ENCODE measurements around the gene IGF1. TPM values are rescaled to one million over a fixed set of nuclear protein-coding genes. Genes with fewer than 3 reads are reported as not detected.
A peak's percentile ranks its signal among the peaks of the same experiment; 100 is the strongest.

The IGF1 gene
- polyA plus RNA-seq, 1 experiment, result 1.5 TPM

GRCh38 chr12:102481705-102482425 lies 1.5 kb upstream of the IGF1 start:
- POLR2A ChIA-PET, result no interaction called here
- H3K4me3 ChIP-seq (ENCODE audit: low read depth, low read length), result no peak overlapping the region
- no peaks in the 10 kb centered on the region for H3K36me3 ChIP-seq (ENCODE audit: control insufficient read depth, insufficient read depth, low read length)
- CTCF ChIA-PET, result interaction anchor here (0.8 to 1.4 kb wide), 4 partner anchors 32 to 541 kb away, joined by 3 read pairs; no protein-coding TSS in a partner anchor
- no peak for DNase-seq (ENCODE audit: low read depth)
- H3K27me3 ChIP-seq (ENCODE audit: control insufficient read depth, insufficient read depth, low read length), result no peaks in the 10 kb centered on the region
- no peak for TF ChIP-seq CTCF (IDR thresholded peaks at IDR 0.05; ENCODE audit: insufficient read depth, low read depth, low read length)

GRCh38 chr12:102479939-102480338 lies 424 bp downstream of the IGF1 start:
- no peaks in the 10 kb centered on the region for H3K27me3 ChIP-seq (ENCODE audit: control insufficient read depth, insufficient read depth, low read length)
- POLR2A ChIA-PET, result interaction anchor here (0.6 kb wide), 1 partner anchor 308 kb away, joined by 3 read pairs; no protein-coding TSS in a partner anchor
- no peaks in the 10 kb centered on the region for H3K36me3 ChIP-seq (ENCODE audit: control insufficient read depth, insufficient read depth, low read length)
- H3K4me3 ChIP-seq (ENCODE audit: low read depth, low read length), result 0 out of 2 replicates have a peak overlapping the region, but pooled peaks have one; percentile 6
- DNase-seq (ENCODE audit: low read depth), result no peak
- CTCF ChIA-PET, result interaction anchor here (0.7 to 1.9 kb wide), 5 partner anchors 9 to 540 kb away, joined by 3 to 7 read pairs (median 3); no protein-coding TSS in a partner anchor
- TF ChIP-seq CTCF (IDR thresholded peaks at IDR 0.05; ENCODE audit: insufficient read depth, low read depth, low read length), result no peak

- Histone ChIP-seq H3K4me3 (ENCODE audit: low read depth, low read length) (peak overlapping the region; percentile 14; the same call in 1 of the 2 replicates), H3K27me3 (ENCODE audit: control insufficient read depth, insufficient read depth, low read length) (no peaks in the 10 kb centered on the region), H3K36me3 (ENCODE audit: control insufficient read depth, insufficient read depth, low read length) (no peaks in the 10 kb centered on the region)
- no peak for TF ChIP-seq CTCF (IDR thresholded peaks at IDR 0.05; ENCODE audit: insufficient read depth, low read depth, low read length)
- DNase-seq (ENCODE audit: low read depth), result no peak
- ChIA-PET CTCF (interaction anchor here (0.5 to 1.9 kb wide), 7 partner anchors 8 to 1430 kb away, joined by 3 to 7 read pairs (median 3); no protein-coding TSS in a partner anchor), POLR2A (interaction anchor here (0.6 to 0.7 kb wide), 2 partner anchors 8 to 308 kb away, joined by 3 read pairs; no protein-coding TSS in a partner anchor)
These were observed 1.1 kb downstream of the IGF1 start for GRCh38 chr12:102479099-102479885.

- no peak for DNase-seq (ENCODE audit: low read depth)
- ChIA-PET CTCF (interaction anchor here (0.5 to 1.9 kb wide), 6 partner anchors 57 to 1429 kb away, joined by 3 to 7 read pairs (median 3); no protein-coding TSS in a partner anchor), POLR2A (interaction anchor here (0.5 to 0.7 kb wide), 2 partner anchors 8 to 39 kb away, joined by 3 read pairs; no protein-coding TSS in a partner anchor)
- Histone ChIP-seq H3K4me3 (ENCODE audit: low read depth, low read length) (no peak overlapping the region), H3K36me3 (ENCODE audit: control insufficient read depth, insufficient read depth, low read length) (no peaks in the 10 kb centered on the region), H3K27me3 (ENCODE audit: control insufficient read depth, insufficient read depth, low read length) (no peaks in the 10 kb centered on the region)
- TF ChIP-seq CTCF (IDR thresholded peaks at IDR 0.05; ENCODE audit: insufficient read depth, low read depth, low read length), result no peak
These were observed 1.8 kb downstream of the IGF1 start for GRCh38 chr12:102478405-102479098.

Data from BJ (cell line).